ENCODE data around the gene KRCC1.

DNA sequence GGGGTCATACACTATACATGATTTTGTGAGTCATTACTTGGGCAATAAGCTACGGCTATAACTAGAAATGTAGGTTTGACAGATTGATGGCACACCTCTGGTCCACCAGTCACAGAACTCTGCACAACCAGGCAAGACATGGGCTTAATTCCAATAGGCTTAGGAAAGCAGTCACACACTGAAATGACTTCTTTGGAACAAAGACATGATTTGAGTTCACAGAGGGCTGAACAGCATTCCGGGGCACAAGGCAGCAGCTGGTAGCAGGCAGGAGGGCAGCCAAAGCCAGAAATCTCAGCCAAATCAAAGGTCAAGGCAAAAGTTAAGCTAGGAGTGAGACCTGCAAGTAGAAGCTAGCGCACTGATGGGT, 44.9 kb upstream of the KRCC1 start:
- TF ChIP-seq POLR2AphosphoS5 (IDR thresholded peaks at IDR 0.05; ENCODE audit: insufficient read depth in 1 of 2, low read depth in 1 of 2): no peak
- TF ChIP-seq, protein P1, sequence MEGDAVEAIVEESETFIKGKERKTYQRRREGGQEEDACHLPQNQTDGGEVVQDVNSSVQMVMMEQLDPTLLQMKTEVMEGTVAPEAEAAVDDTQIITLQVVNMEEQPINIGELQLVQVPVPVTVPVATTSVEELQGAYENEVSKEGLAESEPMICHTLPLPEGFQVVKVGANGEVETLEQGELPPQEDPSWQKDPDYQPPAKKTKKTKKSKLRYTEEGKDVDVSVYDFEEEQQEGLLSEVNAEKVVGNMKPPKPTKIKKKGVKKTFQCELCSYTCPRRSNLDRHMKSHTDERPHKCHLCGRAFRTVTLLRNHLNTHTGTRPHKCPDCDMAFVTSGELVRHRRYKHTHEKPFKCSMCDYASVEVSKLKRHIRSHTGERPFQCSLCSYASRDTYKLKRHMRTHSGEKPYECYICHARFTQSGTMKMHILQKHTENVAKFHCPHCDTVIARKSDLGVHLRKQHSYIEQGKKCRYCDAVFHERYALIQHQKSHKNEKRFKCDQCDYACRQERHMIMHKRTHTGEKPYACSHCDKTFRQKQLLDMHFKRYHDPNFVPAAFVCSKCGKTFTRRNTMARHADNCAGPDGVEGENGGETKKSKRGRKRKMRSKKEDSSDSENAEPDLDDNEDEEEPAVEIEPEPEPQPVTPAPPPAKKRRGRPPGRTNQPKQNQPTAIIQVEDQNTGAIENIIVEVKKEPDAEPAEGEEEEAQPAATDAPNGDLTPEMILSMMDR (IDR thresholded peaks at IDR 0.05): no peak
